ENCODE results near the gene PTX4. TPM values are rescaled to one million over a fixed set of nuclear protein-coding genes. Genes with fewer than 3 reads are reported as not detected.

Gene PTX4
- total and polyA plus RNA-seq, 9 of the 15 experiments (the other 6 are each of a cell fraction or from before 2014, with no cell fraction given), result 0.11 TPM; not detected in 8

- H3K9me3 ChIP-seq (replicated peaks; ENCODE audit: control insufficient read depth, insufficient read depth, low read depth, low read length), result no peaks in the 10 kb centered on the region
- no TSS peak for BruUV-seq (replicated peaks)
- ChIA-PET CTCF (ENCODE audit: low intra/inter-chr PET ratio) (no interaction called here), POLR2A (no interaction called here)
- H3K9ac ChIP-seq (ENCODE audit: insufficient read depth in 1 of 2, low read depth in 2 of 2, low read length in 2 of 2), result no peak overlapping the region; a peak in 1 of 4 replicates
- no peak overlapping the region for H2AFZ ChIP-seq (ENCODE audit: low read depth, low read length)
- 0 out of 2 replicates have a peak, but pooled peaks cover 5% of the 10 kb centered on the region for H4K20me1 ChIP-seq (replicated peaks; ENCODE audit: control insufficient read depth, insufficient read depth, low read length)
- H3K27ac ChIP-seq (ENCODE audit: extremely low read depth, low read depth, low read length), result no peak overlapping the region
- H3K4me2 ChIP-seq (ENCODE audit: insufficient read depth, low read length), result no peak overlapping the region
- H3K4me3 ChIP-seq, result no peak overlapping the region
- TF ChIP-seq CBFA2T3 (IDR thresholded peaks at IDR 0.05), result no peak
- no peak for TF ChIP-seq MYC (IDR thresholded peaks at IDR 0.05; ENCODE audit: low read depth, low read length)
- no peak for TF ChIP-seq MYC (CRISPR knock-in tag; IDR thresholded peaks at IDR 0.05; ENCODE audit: borderline replicate concordance, low read depth)
- TF ChIP-seq TEAD1 (CRISPR knock-in tag; IDR thresholded peaks at IDR 0.05), result no peak
- no peak for TF ChIP-seq FOXJ2 (tag; IDR thresholded peaks at IDR 0.05)
- TF ChIP-seq CEBPG (CRISPR knock-in tag; IDR thresholded peaks at IDR 0.05), result no peak
- no peak for TF ChIP-seq CEBPG (tag; conservative IDR thresholded peaks at IDR 0.05 in 1 of 2, IDR thresholded peaks at IDR 0.05 in 1 of 2)
- TF ChIP-seq SIX5 (IDR thresholded peaks at IDR 0.05; ENCODE audit: borderline replicate concordance in 1 of 2, insufficient read depth in 1 of 2, low read depth in 1 of 2, low read length in 2 of 2), result no peak
- TF ChIP-seq, protein P1, sequence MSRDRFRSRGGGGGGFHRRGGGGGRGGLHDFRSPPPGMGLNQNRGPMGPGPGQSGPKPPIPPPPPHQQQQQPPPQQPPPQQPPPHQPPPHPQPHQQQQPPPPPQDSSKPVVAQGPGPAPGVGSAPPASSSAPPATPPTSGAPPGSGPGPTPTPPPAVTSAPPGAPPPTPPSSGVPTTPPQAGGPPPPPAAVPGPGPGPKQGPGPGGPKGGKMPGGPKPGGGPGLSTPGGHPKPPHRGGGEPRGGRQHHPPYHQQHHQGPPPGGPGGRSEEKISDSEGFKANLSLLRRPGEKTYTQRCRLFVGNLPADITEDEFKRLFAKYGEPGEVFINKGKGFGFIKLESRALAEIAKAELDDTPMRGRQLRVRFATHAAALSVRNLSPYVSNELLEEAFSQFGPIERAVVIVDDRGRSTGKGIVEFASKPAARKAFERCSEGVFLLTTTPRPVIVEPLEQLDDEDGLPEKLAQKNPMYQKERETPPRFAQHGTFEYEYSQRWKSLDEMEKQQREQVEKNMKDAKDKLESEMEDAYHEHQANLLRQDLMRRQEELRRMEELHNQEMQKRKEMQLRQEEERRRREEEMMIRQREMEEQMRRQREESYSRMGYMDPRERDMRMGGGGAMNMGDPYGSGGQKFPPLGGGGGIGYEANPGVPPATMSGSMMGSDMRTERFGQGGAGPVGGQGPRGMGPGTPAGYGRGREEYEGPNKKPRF (IDR thresholded peaks at IDR 0.05; ENCODE audit: low read depth, low read length), result no peak
- no peak for TF ChIP-seq MEF2D (tag; conservative IDR thresholded peaks at IDR 0.05; ENCODE audit: low read depth)
- 100% methylated on average over 7 of the region's 14 CpGs for WGBS (ENCODE audit: insufficient coverage, low coverage, missing lambda C conversion rate)
- no peak for ATAC-seq
- DNase-seq (ENCODE audit: extremely low read depth in 1 of 4, low spot score in 3 of 4), result no peak
- FAIRE-seq, result no peak
- intact Hi-C loops (cut with micrococcal nuclease) (no loop called here), in situ Hi-C loops (cut with MboI) (no loop called here)
- H3K36me3 ChIP-seq (ENCODE audit: control insufficient read depth, insufficient read depth, low read length), result peaks cover 67% of the 10 kb centered on the region; the same call in 2 of the 3 replicates
- no peaks in the 10 kb centered on the region for H3K79me2 ChIP-seq (ENCODE audit: control insufficient read depth, insufficient read depth, low read length)
- H3K9me1 ChIP-seq (ENCODE audit: control insufficient read depth, insufficient read depth, low read length), result peaks cover 3% of the 10 kb centered on the region
- H3K27me3 ChIP-seq (ENCODE audit: control insufficient read depth in 2 of 2, insufficient read depth in 2 of 2, low read length in 2 of 2), result no peaks in the 10 kb centered on the region
- peaks cover 0 to 10% of the 10 kb centered on the region in 2 experiments; a peak in 2 of 5 replicates for H3K4me1 ChIP-seq (replicated peaks in 1 of 2; ENCODE audit: control insufficient read depth in 2 of 2, insufficient read depth in 2 of 2, low read length in 2 of 2)
Observed at GRCh38 chr16:1458977-1459341, 29.8 kb downstream of the PTX4 start.
